HG03442 (cell line): ENCODE results near the gene ATP1A2.
"Not testable (repeated sequence)": the region's sequence is repeated elsewhere in the genome, so short reads cannot be mapped to it uniquely, and the experiment has no call there.

Experiments used
- ATAC-seq: cut with Tn5 transposase; IDR thresholded peaks from one replicate; pipeline ENCODE4 v1.9.1; 2021; ENCODE audit warnings: mild to moderate bottlenecking, moderate library complexity; ENCODE audit not compliant: unreplicated experiment

The ATP1A2 gene

DNA sequence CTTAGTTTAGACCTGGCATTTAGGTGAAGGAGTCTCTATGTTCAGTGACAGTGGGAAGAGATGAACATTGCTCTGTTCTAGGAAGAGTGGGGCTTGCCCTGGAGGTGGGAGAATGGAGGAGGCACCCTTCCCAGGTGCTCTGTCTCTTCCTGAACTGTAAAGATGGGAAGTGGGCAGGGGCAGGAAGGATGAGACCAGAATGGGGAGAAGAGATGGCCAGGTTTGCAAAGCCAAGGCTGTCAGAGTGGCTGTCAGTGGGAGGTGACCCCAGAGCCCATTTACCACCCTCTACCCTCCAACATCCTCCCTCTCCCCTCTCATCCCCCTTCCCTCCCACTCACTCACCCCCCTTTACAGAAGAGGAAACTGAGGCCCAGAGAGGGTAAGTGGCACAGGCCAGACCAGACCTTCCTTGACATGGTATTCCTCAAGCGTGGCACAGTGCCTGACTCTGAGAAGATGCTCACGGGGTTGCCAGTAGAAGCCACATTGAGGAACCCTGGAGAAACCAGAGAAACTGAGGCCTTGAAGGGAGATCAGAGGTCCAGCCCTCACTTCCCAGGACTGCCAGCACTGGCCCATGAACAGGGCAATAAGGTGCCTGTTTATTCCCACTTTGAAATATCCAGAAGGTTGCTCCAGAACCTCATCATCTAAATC lies 15.7 kb upstream of the ATP1A2 start:
- ATAC-seq = no peak

DNA sequence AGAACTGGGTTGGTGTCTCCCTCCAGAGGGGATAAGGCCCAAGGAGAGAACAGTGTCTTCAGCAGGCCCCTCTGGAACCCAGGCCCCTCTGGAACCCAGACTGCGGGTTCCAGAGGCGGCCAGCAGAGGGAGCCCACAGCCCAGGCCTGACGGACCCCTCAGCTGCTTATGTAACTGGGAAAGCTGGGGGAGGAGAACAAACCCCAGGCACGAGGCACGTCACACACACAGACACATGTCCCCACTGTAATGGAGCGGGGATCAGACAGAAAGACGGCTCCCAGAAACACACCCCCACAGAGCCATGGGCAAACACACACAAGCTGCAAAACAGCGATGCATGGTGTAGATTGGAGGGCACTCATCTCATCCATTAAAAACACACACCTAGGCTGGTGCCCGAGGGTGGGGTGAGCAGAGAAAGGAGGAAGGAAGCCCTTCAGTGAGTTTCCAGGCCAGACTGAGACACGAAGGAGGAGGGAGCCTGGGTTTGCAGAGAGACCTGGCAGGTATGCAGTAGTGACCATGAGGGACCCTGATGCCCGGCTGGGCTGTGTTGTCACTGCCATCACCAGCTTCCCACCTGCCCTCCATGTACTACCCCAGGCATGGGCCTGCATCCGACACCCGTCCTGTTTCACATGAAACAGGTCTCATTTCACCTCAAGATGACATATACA lies 14.4 kb upstream of the ATP1A2 start:
- peak; percentile 29 for ATAC-seq

DNA sequence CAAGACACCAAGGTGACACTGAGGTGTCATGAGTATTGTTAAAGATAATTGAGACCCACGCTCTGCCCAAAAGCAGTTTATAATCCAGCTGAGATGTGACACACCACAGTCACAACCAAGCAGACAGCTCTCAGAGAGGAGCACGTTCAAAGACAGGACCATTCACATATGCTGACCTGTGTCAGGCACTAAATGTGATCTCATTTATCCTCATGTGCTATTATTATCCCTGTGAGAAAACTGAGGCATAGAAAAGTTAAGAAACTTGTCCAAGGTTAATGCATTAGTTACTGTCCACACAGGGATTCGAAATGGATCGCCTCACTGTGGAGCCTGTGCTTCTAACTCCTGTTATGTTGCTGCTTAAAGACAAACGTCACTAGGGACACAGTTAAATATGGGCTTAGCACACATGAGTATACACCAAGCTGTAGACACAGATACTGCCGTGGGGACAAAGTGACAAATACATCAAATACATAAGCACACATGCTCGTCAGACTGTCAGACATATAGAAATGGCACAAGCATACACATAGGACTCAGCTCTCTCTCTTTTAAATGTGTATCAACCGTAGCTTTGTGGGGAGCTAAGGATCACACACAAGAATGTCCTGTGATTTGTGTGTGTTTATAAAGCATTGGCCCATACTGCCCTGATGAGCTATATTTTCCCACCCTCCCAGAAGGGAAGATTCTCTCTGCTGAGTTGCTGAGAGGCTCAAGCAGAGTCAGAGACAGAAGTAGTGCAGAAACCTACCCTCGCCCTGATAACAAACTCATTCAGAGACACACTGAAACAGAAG lies 13.6 kb upstream of the ATP1A2 start:
- ATAC-seq = no peak

DNA sequence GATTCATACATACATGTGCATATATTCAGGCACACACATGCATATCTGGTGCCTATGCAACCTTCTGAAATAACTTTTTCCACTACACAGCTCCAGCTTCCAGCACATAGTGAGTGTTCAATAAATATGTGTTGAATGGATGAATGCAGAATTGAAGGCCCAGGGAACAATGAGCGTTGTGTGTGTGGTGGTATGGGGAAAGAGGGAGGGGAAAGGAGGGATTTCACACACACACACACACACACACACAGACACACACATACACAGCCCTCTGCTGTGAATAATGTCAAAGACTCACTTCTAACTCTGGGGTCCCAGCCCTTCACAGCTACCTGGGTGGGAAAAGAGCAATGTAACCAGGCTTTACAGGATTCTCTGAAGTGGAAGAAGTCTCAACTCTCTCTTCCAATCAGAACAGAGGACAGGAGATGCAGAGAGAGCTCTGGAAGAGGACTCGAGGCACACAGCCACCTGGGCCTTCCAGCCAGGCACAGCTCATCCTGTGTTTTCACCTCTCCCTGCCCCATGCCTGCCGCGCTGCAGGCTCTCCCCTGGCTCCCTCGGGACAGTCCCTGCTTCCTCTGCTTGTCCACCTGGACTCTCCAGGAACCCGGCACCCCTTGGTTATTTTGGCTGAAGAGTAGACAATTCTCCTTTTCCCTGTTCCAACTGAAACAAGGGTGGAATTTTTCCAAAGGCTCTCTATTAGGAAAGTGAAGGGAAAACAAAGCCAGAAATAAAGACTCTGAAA lies 11.7 kb upstream of the ATP1A2 start:
- no peak for ATAC-seq

DNA sequence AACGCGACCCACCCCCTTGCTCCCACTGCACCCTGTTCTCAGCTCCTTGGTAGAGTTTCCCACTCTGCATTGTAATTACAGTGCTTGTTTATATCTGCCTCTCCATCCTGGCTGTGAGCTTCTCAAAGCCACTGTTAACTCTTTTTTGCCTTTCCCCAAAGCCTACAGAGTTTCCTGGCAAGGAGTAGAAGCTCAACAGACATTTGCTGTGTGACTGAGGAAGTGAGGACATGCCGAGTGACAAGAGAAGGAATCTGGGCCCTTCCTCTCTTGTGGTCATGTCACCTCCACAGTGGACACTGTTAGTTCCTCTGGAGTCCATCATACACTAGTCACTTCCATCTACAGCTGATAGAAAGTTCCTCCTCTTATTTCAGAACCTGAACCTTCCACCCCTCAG lies 11.1 kb upstream of the ATP1A2 start:
- no peak for ATAC-seq

DNA sequence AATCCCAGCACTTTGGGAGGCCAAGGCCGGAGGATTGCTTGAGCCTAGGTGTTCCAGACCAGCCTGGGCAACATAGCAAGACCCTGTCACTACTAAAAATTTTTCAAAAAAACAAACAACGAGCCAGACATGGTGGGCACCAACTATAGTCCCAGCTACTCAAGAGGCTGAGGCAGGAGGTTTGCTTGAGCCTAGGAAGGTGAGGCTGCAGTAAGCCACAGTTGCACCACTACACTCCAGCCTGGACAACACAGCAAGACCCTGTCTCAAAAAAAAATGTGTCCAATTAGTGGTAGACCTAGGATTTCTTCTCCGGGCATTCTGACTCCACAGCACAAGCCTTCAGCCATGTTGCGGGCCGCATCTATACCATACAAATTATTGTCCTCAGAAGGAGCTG lies 10.4 kb upstream of the ATP1A2 start:
- ATAC-seq = no peak

DNA sequence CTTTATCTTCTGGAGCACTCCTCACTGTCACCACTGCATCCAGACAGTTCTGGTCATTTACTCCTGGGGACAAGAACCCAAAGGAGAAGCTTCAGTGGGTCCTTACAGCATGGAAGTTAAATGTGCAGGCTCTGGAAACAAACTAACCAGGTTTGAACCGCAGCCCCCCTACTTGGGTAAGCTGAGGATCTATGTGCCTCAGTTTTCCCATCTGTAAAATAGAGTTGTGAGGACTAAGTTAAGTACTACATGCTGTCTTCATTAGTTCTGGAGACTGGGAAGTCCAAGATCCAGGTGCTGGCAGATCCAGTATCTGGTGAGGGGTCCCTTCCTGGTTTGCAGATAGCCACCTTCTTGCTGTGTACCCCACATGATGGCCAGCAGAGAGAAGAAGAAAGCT lies 8.0 kb upstream of the ATP1A2 start:
- no peak for ATAC-seq

DNA sequence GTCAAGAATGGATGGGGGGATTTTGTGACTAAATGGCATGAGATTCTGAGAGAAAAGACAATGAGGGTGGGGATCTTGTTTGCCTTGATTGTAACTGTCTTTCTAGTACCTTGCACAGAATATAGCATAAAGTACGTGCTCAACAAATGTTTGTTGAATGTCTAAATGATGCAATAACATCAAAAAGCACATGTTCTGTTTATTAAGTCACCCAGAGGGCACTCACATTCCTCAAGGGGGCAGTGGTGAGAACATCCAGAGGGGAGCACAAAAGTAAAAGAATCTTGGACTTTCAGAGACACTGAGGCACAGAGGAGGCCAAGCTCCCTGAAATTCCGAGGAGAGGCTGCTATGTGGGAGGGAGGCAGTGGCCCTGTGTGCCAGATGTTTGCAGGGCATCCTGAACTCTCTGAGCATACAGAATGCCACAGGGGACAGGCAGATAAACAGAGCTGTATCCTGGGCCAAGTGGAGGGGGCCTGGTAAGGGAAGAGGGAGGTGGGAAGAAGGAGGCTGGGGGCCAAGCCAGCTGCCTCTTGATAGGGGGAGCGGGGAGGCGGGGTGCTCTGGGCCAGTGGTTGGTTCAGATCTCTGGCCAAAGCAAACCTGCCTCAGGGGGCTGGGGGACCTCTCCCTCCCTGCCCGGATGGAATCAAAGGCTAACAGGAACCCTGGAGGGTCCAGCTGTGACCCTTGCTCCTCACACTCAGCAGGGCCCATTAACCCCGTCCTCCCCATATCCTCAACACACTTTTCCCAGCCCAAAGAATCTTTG lies 6.5 kb upstream of the ATP1A2 start:
- ATAC-seq = no peak

DNA sequence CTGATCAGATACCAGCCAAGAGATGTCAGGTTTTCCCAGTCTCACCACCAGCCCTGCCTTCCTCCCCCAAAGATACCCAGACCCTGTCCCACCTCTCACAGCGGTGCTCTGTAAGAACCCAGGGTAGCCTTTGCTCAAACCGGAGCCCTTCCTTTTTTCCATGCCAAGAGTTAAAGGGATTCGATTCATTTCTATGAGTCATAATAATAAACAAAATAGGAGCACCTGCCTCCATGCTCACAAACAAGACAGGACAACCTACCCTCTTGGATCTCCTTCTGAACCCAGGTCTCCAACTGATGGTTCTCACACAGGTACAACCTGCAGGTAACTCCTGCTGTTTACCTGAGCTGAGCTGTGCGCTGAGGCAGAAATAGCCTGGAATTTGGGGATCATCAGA lies 5.9 kb upstream of the ATP1A2 start:
- ATAC-seq = no peak

DNA sequence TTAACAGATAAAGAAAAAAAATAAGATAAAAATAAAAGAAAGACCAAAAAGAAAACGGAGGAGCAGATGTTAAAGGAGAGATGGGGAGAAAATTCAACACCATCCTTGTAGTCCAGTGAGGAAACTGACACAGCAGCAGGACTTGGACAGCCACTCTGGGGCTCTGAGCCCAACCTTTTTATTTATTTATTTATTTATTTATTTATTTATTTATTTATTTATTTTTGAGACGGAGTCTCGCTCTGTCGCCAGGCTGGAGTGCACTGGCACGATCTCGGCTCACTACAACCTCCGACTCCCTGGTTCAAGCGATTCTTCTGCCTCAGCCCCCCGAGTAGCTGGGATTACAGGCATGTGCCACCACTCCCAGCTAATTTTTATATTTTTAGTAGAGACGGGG lies 4.1 kb upstream of the ATP1A2 start:
- not testable (repeated sequence) for ATAC-seq

DNA sequence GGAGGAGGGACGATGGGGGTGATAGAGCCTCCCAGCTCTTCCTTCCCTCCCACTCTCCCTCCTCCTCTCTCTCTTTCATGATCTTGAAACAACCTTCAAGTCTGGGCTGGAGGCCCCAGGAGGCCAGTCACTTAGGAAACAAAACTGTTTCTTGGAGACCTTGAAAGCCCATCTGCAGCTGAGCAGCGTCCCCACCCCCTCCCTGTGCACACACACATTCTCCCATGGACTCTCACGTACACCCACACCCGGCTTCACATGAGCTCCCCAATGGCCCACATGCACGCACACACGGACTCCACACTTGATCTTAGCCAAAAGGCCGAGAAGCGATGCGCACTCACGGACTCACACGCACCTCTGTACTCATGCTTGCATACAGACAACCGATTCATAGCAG lies 3.2 kb upstream of the ATP1A2 start:
- ATAC-seq = no peak

DNA sequence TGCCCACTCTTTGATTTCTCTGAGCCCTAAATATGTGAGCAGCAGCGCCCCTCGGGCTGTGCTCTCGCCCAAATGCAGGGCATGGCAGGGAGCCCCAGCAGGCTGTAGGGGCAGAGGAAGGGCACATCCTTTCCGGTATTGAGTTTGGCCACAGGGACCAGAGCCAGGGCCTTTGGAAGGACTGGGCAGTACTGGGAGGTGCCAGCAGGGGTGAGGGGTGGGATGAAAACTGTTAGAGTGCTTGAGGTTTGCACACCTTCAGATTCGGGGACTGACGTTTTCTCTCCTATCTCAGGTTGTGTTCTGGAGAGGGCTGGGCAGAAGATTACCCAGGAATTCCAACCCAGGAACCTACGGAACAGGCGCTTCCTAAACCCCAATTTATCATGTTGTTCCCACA lies 2.2 kb upstream of the ATP1A2 start:
- no peak for ATAC-seq

DNA sequence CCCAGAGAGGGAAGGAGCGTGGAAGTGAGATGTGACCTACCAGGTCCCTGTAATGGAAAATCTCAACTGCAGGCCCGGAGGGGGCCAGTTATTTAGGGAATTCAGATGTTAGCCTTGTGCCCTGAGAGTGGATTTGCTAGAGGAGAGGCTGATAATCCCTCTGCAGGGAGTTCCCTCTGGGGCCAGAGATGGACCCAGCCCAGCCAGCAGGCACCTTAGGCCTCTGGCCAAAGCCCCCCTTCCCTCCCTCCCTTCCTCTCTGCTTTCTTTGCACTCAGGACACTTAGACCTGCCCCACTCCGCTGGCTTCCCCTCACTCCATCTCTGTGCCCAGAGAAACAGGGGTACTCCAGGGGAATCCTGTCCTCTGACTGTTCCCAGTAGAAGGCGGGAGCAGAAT lies 1.5 kb upstream of the ATP1A2 start:
- no peak for ATAC-seq

DNA sequence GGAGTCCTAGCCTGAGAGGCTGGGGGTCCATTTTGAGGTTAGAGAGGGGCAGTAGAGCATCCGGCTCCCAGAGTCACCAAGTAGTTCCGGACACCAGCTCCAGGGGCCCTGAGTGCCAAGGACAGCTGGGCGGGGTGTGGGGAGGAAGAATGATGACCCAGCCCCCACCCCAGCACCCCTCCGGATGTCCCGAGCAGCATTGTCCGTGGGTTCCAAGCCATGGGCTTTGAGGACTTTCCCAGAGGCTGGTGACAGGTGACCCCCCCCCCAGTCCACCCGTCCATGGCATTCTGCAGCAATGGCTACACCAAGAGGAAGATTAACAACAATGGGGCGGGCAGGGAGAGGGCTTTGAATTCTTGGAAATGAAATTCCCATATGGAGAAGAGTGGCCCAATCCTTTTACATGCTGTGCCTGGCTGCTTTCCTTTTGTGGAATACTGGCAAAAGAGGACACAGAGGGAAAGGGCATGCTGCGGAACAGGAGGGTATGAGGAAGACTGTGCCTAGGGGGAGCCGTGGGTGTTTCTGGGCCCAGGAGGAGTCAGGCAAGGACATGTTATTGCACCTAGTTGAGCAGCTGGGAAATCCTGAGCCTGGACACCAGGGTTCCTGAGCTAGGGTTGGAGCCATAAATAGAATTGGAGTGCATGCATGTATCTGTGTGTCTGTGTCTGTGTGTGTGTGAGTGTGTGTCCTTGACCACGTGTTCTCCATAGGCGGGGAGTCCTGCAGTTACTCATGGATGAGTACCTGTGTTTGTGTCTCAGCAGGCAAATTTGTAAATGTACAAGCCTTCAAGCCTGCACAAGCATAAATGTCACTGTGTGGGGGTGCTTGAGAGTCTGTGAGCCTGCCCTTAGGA lies 956 bp downstream of the ATP1A2 start:
- no peak for ATAC-seq

DNA sequence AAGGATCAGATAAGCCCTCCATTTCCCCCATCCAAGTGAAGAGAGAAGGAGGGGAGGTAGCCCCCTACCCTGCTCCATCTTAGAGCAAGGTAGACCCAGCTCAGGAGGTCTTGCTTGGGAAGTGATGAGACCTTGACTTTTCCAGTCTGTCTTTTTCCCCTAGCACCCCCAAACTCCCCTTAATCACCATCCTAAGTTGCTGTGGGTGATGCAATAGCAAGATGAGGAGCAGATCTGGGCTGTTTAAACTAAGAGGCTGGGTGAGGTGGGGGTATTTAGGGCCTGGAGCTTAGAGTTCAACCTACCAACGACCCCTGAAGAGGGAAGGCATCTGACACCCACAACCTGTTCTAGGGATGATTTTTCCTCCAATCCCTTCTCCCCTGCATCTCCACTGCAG lies 1.7 kb downstream of the ATP1A2 start:
- ATAC-seq = no peak

DNA sequence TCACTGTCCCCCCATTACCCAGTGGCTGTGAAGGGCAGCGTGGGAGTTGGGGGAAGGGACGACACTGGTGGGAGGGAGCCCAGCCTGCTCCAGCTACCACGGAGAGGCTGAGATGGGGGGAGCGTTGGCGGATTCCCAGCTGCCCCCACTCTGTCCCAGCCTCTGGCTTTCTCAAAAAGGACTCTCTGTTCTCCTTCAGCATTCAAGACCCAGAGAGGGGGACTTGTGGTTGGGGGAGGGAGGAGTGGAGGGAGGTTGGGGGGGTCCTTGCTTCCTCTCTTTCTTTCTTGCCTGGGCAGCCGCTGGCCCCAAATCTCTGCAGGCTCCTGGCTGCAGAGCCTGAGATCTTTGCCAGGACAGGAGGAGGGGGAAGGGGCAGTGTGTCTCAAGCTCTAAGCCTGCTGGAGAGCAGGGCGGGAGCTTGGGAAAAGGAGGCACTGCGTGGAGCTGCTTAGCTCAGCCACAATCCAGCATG lies 2.2 kb downstream of the ATP1A2 start:
- no peak for ATAC-seq

DNA sequence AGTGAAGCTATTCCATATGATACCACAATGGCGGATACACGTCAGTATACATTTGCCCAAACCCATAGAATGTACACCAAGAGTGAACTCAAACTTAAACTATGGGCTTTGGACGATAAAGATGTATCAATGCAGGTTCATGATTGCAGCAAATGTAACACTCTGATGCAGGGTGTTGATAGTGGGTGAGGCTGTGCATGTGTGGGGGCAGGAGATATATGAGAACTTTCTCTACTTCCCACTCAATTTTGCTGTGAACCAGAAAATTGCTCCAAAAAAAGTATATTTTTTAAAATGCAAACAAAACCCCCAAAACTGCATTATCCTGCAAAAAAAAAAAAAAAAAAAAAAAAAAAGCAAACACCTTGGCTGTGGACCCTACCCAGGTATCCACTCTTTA lies 3.4 kb downstream of the ATP1A2 start:
- ATAC-seq = no peak

DNA sequence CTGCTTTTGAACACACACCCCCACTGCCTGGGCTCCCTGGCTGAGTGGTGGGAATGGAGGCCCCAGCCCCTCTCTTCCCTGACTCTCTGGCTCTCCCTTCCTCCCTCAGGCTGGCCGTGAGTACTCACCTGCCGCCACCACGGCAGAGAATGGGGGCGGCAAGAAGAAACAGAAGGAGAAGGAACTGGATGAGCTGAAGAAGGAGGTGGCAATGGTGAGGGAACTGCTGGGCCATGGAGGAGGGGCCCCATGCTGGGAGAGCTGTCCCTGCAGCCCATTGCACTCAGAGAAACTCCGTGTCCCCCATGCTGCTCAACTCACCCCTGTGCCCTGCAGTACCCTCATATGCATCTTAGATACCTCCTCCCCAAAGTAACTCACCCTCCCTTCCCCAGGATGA lies 5.2 kb downstream of the ATP1A2 start:
- ATAC-seq = no peak

DNA sequence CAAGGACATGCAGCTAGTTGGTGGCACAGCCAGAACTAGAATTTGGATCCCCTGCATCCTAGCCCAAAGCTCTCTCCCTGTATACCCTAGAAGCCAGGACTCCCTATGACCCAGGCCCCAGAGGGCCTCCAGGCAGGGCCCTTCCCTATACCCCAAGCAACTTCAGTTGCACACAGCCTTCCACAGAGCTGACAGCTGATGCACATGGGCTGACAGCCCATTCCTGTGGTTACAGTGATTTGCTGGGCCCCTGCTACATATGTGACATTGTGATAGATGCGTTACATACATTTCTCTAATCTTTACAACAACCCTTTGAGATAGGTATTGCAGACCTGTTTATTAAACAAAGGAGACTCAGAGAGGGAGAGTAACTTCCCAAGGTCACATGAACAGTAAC lies 5.8 kb downstream of the ATP1A2 start:
- no peak for ATAC-seq
